T-helper 1 cell treated with Interleukin-12 subunit alpha and Interleukin-12 subunit beta and Interleukin-4 antibody, amounts not matched to agents 30 ng/mL and 1 ng/mL, for 36 hours (primary cell): ENCODE measurements around the gene ANKRD18A. TPM values are rescaled to one million over a fixed set of nuclear protein-coding genes. Genes with fewer than 3 reads are reported as not detected.
"Not testable (repeated sequence)": the region's sequence is repeated elsewhere in the genome, so short reads cannot be mapped to it uniquely, and the experiment has no call there.

Experiments used
- intact Hi-C: fragments of 100-400 bp; cut with micrococcal nuclease; formaldehyde crosslinking; loops from one replicate; pipeline ENCODE4 v1.15.1; 2024
- total RNA-seq: library from RNA; stranded (reverse); gene quantifications from 2 replicates; pipeline ENCODE4 v1.2.3, GENCODE V29; 2022

Gene ANKRD18A
- total RNA-seq, 1 donor from 2014 or later, result 2.1 TPM

DNA sequence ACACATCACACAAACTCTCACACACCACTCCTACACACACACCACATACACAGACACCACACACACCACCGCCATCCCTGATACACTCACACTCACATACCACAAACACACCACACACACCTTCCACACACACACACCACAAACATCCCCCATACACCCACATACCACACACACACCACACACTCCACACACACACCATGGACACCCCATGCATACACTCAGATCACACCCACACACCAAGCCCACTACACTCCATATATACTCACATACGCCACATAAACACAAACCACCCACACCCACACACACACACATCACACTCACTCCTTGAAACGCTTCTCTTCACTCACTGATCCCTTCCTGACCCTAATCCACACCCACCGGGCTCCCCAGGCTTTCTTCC lies 9.1 kb upstream of the ANKRD18A start:
- intact Hi-C loops, result no loop called here

DNA sequence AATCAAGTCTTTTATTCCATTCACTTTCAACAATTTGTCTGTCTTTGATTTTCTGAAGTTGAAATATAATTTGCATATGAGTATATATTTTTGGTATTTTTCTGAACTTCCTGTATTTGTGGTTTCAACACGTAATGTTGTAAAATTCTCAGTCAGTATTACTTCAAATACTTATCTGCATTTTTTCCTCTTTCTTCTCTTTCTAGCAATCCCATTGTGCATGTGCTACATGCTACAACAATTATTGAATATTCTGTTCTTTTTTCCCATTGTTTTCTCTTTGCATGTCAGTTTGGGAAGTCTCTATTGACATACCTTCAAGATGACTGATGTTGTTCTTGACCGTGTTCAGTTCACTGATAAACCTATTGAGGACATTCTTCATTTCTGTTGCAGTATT lies 5.6 kb upstream of the ANKRD18A start:
- intact Hi-C loops, result no loop called here

- intact Hi-C loops, result no loop called here
These were observed 2.6 kb upstream of the ANKRD18A start for GRCh38 chr9:38622951-38623350.

DNA sequence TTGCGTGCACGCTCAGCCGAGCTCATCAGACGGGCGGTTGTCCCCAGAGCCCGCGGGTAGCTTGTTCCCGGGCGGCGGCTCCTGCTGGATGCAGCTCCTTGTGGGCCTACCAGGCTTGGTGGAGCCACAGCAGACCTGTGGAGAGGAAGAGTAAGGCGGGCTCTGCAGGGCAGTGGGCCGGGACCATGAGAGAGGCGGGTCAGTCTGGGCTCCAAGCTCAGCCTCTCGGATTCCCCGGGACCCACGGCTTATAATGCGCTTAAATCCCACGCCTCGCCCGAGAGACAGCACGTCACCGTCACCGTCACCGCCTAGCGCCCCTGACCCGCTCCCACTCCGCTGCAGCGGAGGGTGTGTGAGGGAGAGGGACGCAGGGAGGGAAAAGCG lies 1.9 kb upstream of the ANKRD18A start:
- intact Hi-C loops, result no loop called here

- intact Hi-C loops, result loop anchor here (2.0 kb wide), 1 partner anchor 229 kb away; the partner anchor contains the start of gene ALDH1B1
These were observed 1.3 kb upstream of the ANKRD18A start for GRCh38 chr9:38621434-38622287.

- intact Hi-C loops, result loop anchor here (2.0 kb wide), 1 partner anchor 227 kb away; the partner anchor contains the start of gene ALDH1B1
These were observed 594 bp downstream of the ANKRD18A start for GRCh38 chr9:38619556-38620447.

- intact Hi-C loops, result not testable (repeated sequence)
These were observed 22.2 kb downstream of the ANKRD18A start for GRCh38 chr9:38598029-38598745.

DNA sequence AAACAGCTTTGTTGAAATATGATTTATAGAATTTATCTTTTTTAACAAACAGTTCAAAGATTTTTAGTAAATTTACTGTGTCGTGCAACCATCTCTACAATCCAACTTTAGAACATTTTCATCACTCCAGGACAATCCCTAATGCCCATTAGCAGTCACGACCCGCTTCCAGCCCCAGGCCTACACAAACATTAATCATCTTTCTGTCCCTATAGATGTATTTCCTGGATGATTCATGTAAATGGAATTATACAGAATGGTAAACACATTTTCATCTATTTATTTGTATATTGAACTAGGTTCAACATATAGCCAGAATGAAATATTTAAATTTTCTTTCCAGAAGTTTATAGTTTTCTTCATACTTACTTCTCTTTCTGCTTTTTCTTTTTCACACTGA lies 25.3 kb downstream of the ANKRD18A start:
- intact Hi-C loops, result not testable (repeated sequence)

GRCh38 chr9:38591346-38592063 lies 28.9 kb downstream of the ANKRD18A start:
- intact Hi-C loops, result not testable (repeated sequence)

- intact Hi-C loops, result not testable (repeated sequence)
These were observed 36.6 kb downstream of the ANKRD18A start for GRCh38 chr9:38583765-38584164.

- intact Hi-C loops, result not testable (repeated sequence)
These were observed 40.3 kb downstream of the ANKRD18A start for GRCh38 chr9:38580112-38580511.

- intact Hi-C loops, result loop anchor here (1.0 kb wide), 1 partner anchor 159 kb away; no protein-coding TSS in a partner anchor
These were observed 44.2 kb downstream of the ANKRD18A start for GRCh38 chr9:38576181-38576580.

GRCh38 chr9:38566048-38566447 lies 54.3 kb downstream of the ANKRD18A start:
- intact Hi-C loops, result not testable (repeated sequence)

DNA sequence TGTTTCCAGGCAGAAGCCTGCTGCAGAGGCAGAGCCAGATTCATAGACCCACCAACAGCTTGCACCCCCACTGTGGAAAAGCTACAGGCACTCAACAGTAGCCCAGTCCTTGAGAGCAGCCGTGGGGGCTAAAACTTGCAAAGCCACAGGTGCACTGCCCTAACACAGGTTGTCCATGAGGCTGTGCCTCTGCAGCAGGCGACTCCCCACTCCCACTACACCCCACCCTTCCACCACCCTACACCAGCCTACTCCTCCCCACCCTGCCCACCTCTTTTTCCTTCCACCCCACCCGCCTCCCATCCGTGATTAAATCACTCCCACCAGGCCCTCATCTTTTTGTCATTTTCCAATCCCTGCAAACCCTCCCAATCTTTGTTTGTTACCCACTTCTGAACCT lies 55.2 kb downstream of the ANKRD18A start:
- intact Hi-C loops, result not testable (repeated sequence)

GRCh38 chr9:38563911-38564310 lies 56.5 kb downstream of the ANKRD18A start:
- intact Hi-C loops, result not testable (repeated sequence)

DNA sequence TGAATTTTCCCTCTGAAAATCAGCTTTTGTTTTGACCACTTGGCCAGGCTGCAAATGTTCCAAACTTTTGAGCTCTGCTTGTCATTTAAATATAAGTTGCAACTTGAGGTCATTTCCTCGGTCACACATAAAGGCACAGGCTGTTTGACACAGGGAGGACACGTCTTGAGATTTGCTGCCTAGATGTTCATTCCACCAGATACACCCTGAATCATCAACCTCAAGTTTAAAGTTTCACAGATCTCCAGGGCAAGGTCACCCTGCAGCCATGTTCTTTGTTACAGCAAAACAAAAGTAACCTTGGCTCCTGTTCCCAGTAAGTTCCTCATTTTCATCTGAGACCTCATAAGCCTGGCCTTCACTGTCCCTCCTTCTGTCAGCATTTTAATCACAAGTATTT lies 59.3 kb downstream of the ANKRD18A start:
- intact Hi-C loops, result not testable (repeated sequence)

- intact Hi-C loops, result not testable (repeated sequence)
These were observed 61.2 kb downstream of the ANKRD18A start for GRCh38 chr9:38559172-38559571.

GRCh38 chr9:38557746-38558145 lies 62.6 kb downstream of the ANKRD18A start:
- intact Hi-C loops, result not testable (repeated sequence)

- intact Hi-C loops, result not testable (repeated sequence)
These were observed 65.4 kb downstream of the ANKRD18A start for GRCh38 chr9:38554966-38555365.

- intact Hi-C loops, result not testable (repeated sequence)
These were observed 67.4 kb downstream of the ANKRD18A start for GRCh38 chr9:38553019-38553418.
